Heart left ventricle (tissue), 16 donors: ENCODE measurements around the gene CTLA4. TPM values are rescaled to one million over a fixed set of nuclear protein-coding genes. Genes with fewer than 3 reads are reported as not detected.
A peak's percentile ranks its signal among the peaks of the same experiment; 100 is the strongest.

ENCODE experiments used
- ATAC-seq, 4 donors: fragments of 200-7000 bp; cut with Tn5 transposase; one replicate each; pipeline ENCODE4 v1.9.1; 2020 to 2022; ENCODE audit warnings: moderate library complexity in 4 of 4, mild to moderate bottlenecking in 3 of 4, moderate number of reproducible peaks in 1 of 4
- DNase-seq, 5 donors: peaks; one replicate each; pipeline ENCODE4 v3.0.0-alpha.2; 2020
- H3K27ac ChIP-seq, 12 donors: fragments of 200-600 bp; sonication (generic) in 4 of 12; one replicate each; pipeline versions ENCODE4 v1.5.0 to v1.8.0; 2016 to 2022; ENCODE audit warnings: mild to moderate bottlenecking in 2 of 12
- H3K27me3 ChIP-seq, 9 donors: fragments of 200-600 bp; sonication (generic) in 2 of 9; one replicate each; pipeline versions ENCODE4 v1.5.1 to v1.8.0; 2016 to 2022; ENCODE audit warnings: mild to moderate bottlenecking in 3 of 9
- H3K36me3 ChIP-seq, 9 donors: fragments of 200-600 bp; sonication (generic) in 2 of 9; one replicate each; pipeline versions ENCODE4 v1.5.0 to v1.8.0; 2018 to 2022; ENCODE audit warnings: mild to moderate bottlenecking in 2 of 9
- H3K4me1 ChIP-seq, 12 donors: fragments of 200-600 bp; sonication (generic) in 4 of 12; one replicate each; pipeline versions ENCODE4 v1.5.0 to v1.8.0; 2016 to 2022; ENCODE audit warnings: mild to moderate bottlenecking in 3 of 12
- H3K4me3 ChIP-seq, 12 donors: fragments of 200-600 bp; sonication (generic) in 4 of 12; one replicate each; pipeline versions ENCODE4 v1.5.0 to v1.8.0; 2017 to 2022; ENCODE audit warnings: mild to moderate bottlenecking in 9 of 12, moderate library complexity in 4 of 12
- H3K9me3 ChIP-seq, 12 donors: fragments of 200-600 bp; sonication (generic) in 4 of 12; one replicate each; pipeline versions ENCODE4 v1.5.0 to v1.8.0; 2016 to 2022; ENCODE audit warnings: mild to moderate bottlenecking in 1 of 12
- CTCF ChIP-seq, 12 donors: fragments of 200-600 bp; sonication (generic) in 4 of 12; IDR thresholded peaks; one replicate each; pipeline versions ENCODE4 v1.5.0 to v1.8.0; 2018 to 2022; ENCODE audit warnings: antibody characterized with exemption in 12 of 12, mild to moderate bottlenecking in 5 of 12
- POLR2A ChIP-seq, 2 donors: fragments of 450-650 bp; IDR thresholded peaks; one replicate each; pipeline ENCODE4 v1.6.1; 2017; ENCODE audit warnings: antibody characterized with exemption in 2 of 2, mild to moderate bottlenecking in 2 of 2, moderate library complexity in 2 of 2
- WGBS, 4 donors: extraction: QIAGEN DNeasy Blood & Tissue Kit in 2 of 4; methylation state at CpG; one replicate each; pipeline versions ENCODE4 v1.1.5 to v1.1.7; 2013 to 2018; 5-methylcytosine and 5-hydroxymethylcytosine counted together
- intact Hi-C, 10 donors: fragments of 100-400 bp; cut with DNase I; formaldehyde crosslinking; loops; one replicate each; pipeline versions ENCODE4 v1.11.1 to v1.14.2; 2022
- polyA plus RNA-seq, 2 donors: library from polyadenylated mRNA; stranded (reverse); fragments of 200-250 nt; gene quantifications; one replicate each; pipeline ENCODE4 v1.2.3, GENCODE V29; 2013
- total RNA-seq, 9 donors: library from RNA; depleted of rRNA in 2 of 9; stranded (reverse); fragments of >200 nt in 2 of 9; fragmentation: NEBNext Ultra II Directional in 3 of 9; extraction: Animal tissue kit (Norgen Biotek cat#: 25700) in 3 of 9; gene quantifications; one replicate each; pipeline versions ENCODE4 v1.1.0 to v1.2.4, GENCODE V29; 2016 to 2023
- donor health status: ischemic (EF 13 %, LVEDD 7.1; RV severe dilation, severe dysfunction).
- donor health status: healthy with polysubstance abuse.
- donor health status: DM: no; HTN: yes; CAD: no.
- donor health status: DM: no; HTN: no; CAD: no.
- donor health status: ischemic (EF 25% LVEDD 6.9; RV normal size, moderate dysfunction).
- donor health status: ischemic (EF 25% LVEDD 5.7; RV mildly dilated, moderate dysfunction).
- donor health status: healthy.
- donor health status: DM: yes; HTN: yes; CAD: no.
- donor health status: ischemic (EF 35%, LVEDD 5.7; RV mildly dilated, moderate dysfunction).
- donor health status: nonischemic (EF 11% LVEDD 7.7; RV severe dilation, severe dysfunction).
- donor health status: DM: yes; HTN: yes; CAD: no.
- donor health status: PGD.
- donor health status: ischemic (EF 29% LVEDD 5.4; RV normal size, mild dysfunction).
- donor health status: nonischemic (EF 23%, LVEDD 6.1; RV moderate dilation, normal function).

The CTLA4 gene
- total and polyA plus RNA-seq, 11 donors: 0.27 to 1.3 (median 0.39) TPM; not detected in 7

GRCh38 chr2:203857656-203858055 lies 9.9 kb upstream of the CTLA4 start:
- Histone ChIP-seq H3K4me3 (no peak overlapping the region), H3K27me3 (no peaks in the 10 kb centered on the region), H3K9me3 (no peaks in the 10 kb centered on the region), H3K36me3 (no peaks in the 10 kb centered on the region), H3K27ac (no peak overlapping the region), H3K4me1 (peaks cover 0 to 11% (median 0%) of the 10 kb centered on the region in 12 donors)
- ATAC-seq (no peak), DNase-seq (no peak)
- TF ChIP-seq POLR2A (IDR thresholded peaks at IDR 0.05) (no peak), CTCF (IDR thresholded peaks at IDR 0.05) (no peak)
- WGBS, 4 donors: 57 to 74% (median 60%) methylated on average over 2 of the region's 2 CpGs
- intact Hi-C loops: no loop called here

GRCh38 chr2:203858176-203858575 lies 9.4 kb upstream of the CTLA4 start:
- Histone ChIP-seq H3K27ac (no peak overlapping the region), H3K4me1 (peaks cover 0 to 11% (median 0%) of the 10 kb centered on the region in 12 donors), H3K9me3 (peaks cover 0 to 2% (median 0%) of the 10 kb centered on the region in 12 donors), H3K36me3 (no peaks in the 10 kb centered on the region), H3K4me3 (no peak overlapping the region), H3K27me3 (no peaks in the 10 kb centered on the region)
- TF ChIP-seq POLR2A (IDR thresholded peaks at IDR 0.05) (no peak), CTCF (IDR thresholded peaks at IDR 0.05) (peak in 1 of 12 donors; percentile 13)
- intact Hi-C loops: no loop called here
- DNase-seq (no peak), ATAC-seq (no peak)
- WGBS, 4 donors: 90 to 98% (median 96%) methylated on average over 2 of the region's 2 CpGs

GRCh38 chr2:203859030-203859789 lies 8.4 kb upstream of the CTLA4 start:
- peak overlapping the region in 1 of 12 donors; percentile 25 for H3K27ac ChIP-seq
- no peak overlapping the region for H3K4me3 ChIP-seq
- peaks cover 0 to 11% (median 0%) of the 10 kb centered on the region in 12 donors for H3K9me3 ChIP-seq
- intact Hi-C loops: no loop called here
- H3K4me1 ChIP-seq: peaks cover 0 to 11% (median 0%) of the 10 kb centered on the region in 12 donors
- H3K36me3 ChIP-seq: no peaks in the 10 kb centered on the region
- TF ChIP-seq CTCF (IDR thresholded peaks at IDR 0.05): no peak
- no peak for TF ChIP-seq POLR2A (IDR thresholded peaks at IDR 0.05)
- no peak for ATAC-seq
- no peak for DNase-seq
- 62 to 68% (median 66%) methylated on average over 3 of the region's 3 CpGs for WGBS, 4 donors
- H3K27me3 ChIP-seq: no peaks in the 10 kb centered on the region

- Histone ChIP-seq H3K27me3 (no peaks in the 10 kb centered on the region), H3K9me3 (peaks cover 0 to 16% (median 0%) of the 10 kb centered on the region in 12 donors), H3K27ac (no peak overlapping the region), H3K4me3 (no peak overlapping the region), H3K4me1 (peaks cover 0 to 11% (median 0%) of the 10 kb centered on the region in 12 donors), H3K36me3 (no peaks in the 10 kb centered on the region)
- WGBS, 4 donors: 80 to 83% (median 82%) methylated on average over 4 of the region's 4 CpGs
- intact Hi-C loops: no loop called here
- no peak for TF ChIP-seq CTCF (IDR thresholded peaks at IDR 0.05)
- no peak for TF ChIP-seq POLR2A (IDR thresholded peaks at IDR 0.05)
- ATAC-seq (no peak), DNase-seq (no peak)
Observed at GRCh38 chr2:203861197-203861596, 6.4 kb upstream of the CTLA4 start.
